HG03196 (cell line): ENCODE measurements around the gene FNDC3A.

Experiments
- ATAC-seq: cut with Tn5 transposase; IDR thresholded peaks from one replicate; pipeline ENCODE4 v1.9.1; 2021; ENCODE audit not compliant: unreplicated experiment

FNDC3A gene

GRCh38 chr13:49247643-49248621, 272.2 kb downstream of the FNDC3A start, which contains the start of gene CDADC1:
TSS of gene CDADC1 (plus strand) at chr13:49247925. CDS start at chr13:49248038, 113 bp downstream.
- ATAC-seq = peak; percentile 93

DNA sequence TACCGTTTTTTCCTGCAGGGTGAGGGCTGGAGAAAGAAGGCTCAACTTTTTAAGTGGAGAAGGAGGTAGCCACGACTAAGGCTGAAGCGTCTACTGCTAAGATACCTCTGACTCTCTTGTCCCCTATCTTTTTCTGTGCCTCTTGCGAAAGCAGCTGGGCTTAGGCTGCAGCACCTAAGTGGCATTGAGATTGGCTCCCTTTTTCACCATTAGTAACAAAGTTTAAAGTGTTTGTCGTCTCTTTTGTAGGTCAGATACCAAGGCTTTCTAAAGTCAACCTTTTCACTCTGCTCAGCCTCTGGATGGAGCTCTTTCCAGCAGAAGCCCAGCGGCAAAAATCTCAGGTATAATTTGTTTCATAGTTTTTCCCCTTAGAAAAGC, 272.9 kb downstream of the FNDC3A start:
- ATAC-seq = no peak

DNA sequence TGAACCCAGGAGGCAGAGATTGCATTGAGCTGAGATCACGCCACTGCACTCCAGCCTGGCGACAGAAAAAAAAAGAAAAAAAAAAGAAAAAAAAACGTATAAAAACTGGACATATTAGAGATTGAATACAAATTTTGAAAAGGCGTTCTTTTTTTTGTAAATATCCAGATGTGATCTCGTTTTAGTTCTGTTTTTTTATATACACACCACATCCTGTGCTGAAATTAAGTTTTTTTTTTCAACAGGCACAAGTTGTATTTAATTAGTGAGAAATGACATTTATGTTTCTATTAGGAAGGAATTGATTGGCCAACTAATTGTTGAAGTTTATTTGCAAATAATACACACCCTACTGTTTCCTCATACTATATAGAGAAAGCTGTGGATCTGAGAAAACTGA, 275.6 kb downstream of the FNDC3A start:
- ATAC-seq = no peak

GRCh38 chr13:49253310-49253709, 277.6 kb downstream of the FNDC3A start:
- no peak for ATAC-seq

GRCh38 chr13:49254007-49254406, 278.3 kb downstream of the FNDC3A start:
- ATAC-seq = no peak

- no peak for ATAC-seq
These were observed 281.1 kb downstream of the FNDC3A start for GRCh38 chr13:49256841-49257240.

DNA sequence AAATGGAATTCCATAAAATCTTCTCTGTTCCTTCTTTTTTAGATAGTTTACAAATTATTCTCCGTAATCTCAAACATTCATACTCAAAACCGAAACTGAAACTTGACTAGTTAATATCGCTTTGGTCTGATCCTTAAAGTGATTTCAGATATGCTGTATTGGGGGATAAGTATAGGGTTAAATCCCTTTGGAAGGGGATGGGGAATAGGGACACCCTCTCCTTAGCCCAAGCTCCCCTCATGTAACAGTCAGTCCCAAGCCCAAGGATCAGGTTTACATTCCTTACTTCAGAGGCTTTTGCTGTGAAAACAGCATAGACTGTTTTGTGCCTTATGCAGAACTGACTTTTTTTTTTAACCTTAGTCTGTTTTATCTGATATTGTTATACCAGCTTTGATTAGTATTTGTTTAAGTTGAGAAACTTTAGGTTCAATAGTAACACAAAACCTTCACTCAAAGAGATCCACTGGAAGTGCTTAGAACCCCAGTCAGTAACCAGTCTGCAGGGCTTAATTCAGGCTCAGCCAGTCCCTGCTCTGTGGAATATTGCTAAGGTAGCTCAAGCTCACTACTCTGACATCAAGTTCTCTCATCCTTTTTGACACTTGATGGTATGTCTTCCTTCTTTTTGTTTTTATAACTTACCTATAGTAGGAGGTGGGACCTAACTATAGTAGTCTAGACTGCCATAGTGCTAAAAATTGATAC, 282.5 kb downstream of the FNDC3A start:
- no peak for ATAC-seq
